Measurements from ENCODE around the gene WDR75.
"Not testable (repeated sequence)": the region's sequence is repeated elsewhere in the genome, so short reads cannot be mapped to it uniquely, and the experiment has no call there.

GRCh38 chr2:189478289-189478688, 37.0 kb downstream of the WDR75 start:
- TF ChIP-seq CTCF, POLR2A (IDR thresholded peaks at IDR 0.05): not testable (repeated sequence)

Measured in adrenal gland (tissue), 5 donors.